Cardiac muscle cell (in vitro differentiated cells and primary cell): Measurements from ENCODE around the gene GDPD4. TPM values are rescaled to one million over a fixed set of nuclear protein-coding genes. Genes with fewer than 3 reads are reported as not detected.

ENCODE experiments used
- DNase-seq, 2 donors: peaks; one replicate each; pipeline versions ENCODE4 v3.0.0 to v3.0.0-alpha.2; 2010 to 2017; ENCODE audit warnings: low read depth in 1 of 2, low spot score in 1 of 2
- H3K27ac ChIP-seq: fragments of 200-600 bp; sonication (generic); 2 replicates; pipeline ENCODE4 v1.5.1; 2016
- H3K27me3 ChIP-seq: fragments of 200-600 bp; sonication (generic); 2 replicates; pipeline ENCODE4 v1.6.0; 2016; ENCODE audit warnings: control low read depth
- H3K36me3 ChIP-seq: fragments of 200-600 bp; sonication (generic); 2 replicates; pipeline ENCODE4 v1.5.1; 2016; ENCODE audit warnings: control low read depth
- H3K4me1 ChIP-seq: fragments of 200-600 bp; sonication (generic); 2 replicates; pipeline ENCODE4 v1.8.1; 2017; ENCODE audit warnings: low read depth, mild to moderate bottlenecking, mixed run types
- H3K4me3 ChIP-seq: fragments of 200-600 bp; sonication (generic); 2 replicates; pipeline ENCODE4 v1.5.1; 2016; ENCODE audit warnings: mild to moderate bottlenecking
- H3K9me3 ChIP-seq: fragments of 200-600 bp; sonication (generic); 2 replicates; pipeline ENCODE4 v1.5.1; 2017; ENCODE audit warnings: low read depth, mild to moderate bottlenecking, control low read depth
- CTCF ChIP-seq: IDR thresholded peaks from 2 replicates; pipeline ENCODE4 v1.5.1; 2012; ENCODE audit warnings: low read depth, mild to moderate bottlenecking, low read length
- polyA plus RNA-seq: library from polyadenylated mRNA; unstranded; fragments of >200 nt; fragmentation: Nextera tagmentation; extraction: Ambion mirVana; gene quantifications from 2 replicates; pipeline ENCODE4 v1.2.1, GENCODE V29; 2016
- total RNA-seq: library from RNA; depleted of rRNA; stranded (reverse); fragments of >200 nt; gene quantifications from 2 replicates; pipeline ENCODE4 v1.2.3, GENCODE V29; 2016

Gene GDPD4
- total and polyA plus RNA-seq, 2 experiments from 2014 or later, result not detected

GRCh38 chr11:77187111-77187750 lies 114.3 kb downstream of the GDPD4 start:
- Histone ChIP-seq H3K9me3 (no peaks in the 10 kb centered on the region), H3K27ac (no peak overlapping the region), H3K4me1 (no peaks in the 10 kb centered on the region), H3K27me3 (no peaks in the 10 kb centered on the region), H3K36me3 (no peaks in the 10 kb centered on the region), H3K4me3 (no peak overlapping the region)
- TF ChIP-seq CTCF, result no peak
- DNase-seq, result no peak

- Histone ChIP-seq H3K27ac (no peak overlapping the region), H3K9me3 (no peaks in the 10 kb centered on the region), H3K36me3 (no peaks in the 10 kb centered on the region), H3K27me3 (no peaks in the 10 kb centered on the region), H3K4me3 (no peak overlapping the region), H3K4me1 (no peaks in the 10 kb centered on the region)
- DNase-seq, result no peak
- TF ChIP-seq CTCF, result no peak
Observed at GRCh38 chr11:77186302-77186701, 115.2 kb downstream of the GDPD4 start.

GRCh38 chr11:77184136-77184860 lies 117.2 kb downstream of the GDPD4 start:
- Histone ChIP-seq H3K9me3 (no peaks in the 10 kb centered on the region), H3K4me3 (no peak overlapping the region), H3K27me3 (no peaks in the 10 kb centered on the region)

GRCh38 chr11:77183431-77183984 lies 118.0 kb downstream of the GDPD4 start:
- DNase-seq, result no peak
- no peak for TF ChIP-seq CTCF
- no peaks in the 10 kb centered on the region for H3K27me3 ChIP-seq
- H3K9me3 ChIP-seq, result no peaks in the 10 kb centered on the region
- H3K4me1 ChIP-seq, result no peaks in the 10 kb centered on the region
- no peak overlapping the region for H3K27ac ChIP-seq
- no peaks in the 10 kb centered on the region for H3K36me3 ChIP-seq
- no peak overlapping the region for H3K4me3 ChIP-seq

More at GRCh38 chr11:77184136-77184860, 117.2 kb downstream of the GDPD4 start:
- no peaks in the 10 kb centered on the region for H3K4me1 ChIP-seq
- no peak overlapping the region for H3K27ac ChIP-seq
- DNase-seq, result no peak
- no peak for TF ChIP-seq CTCF
- no peaks in the 10 kb centered on the region for H3K36me3 ChIP-seq

GRCh38 chr11:77182542-77183430 lies 118.7 kb downstream of the GDPD4 start:
- no peak for TF ChIP-seq CTCF
- Histone ChIP-seq H3K9me3 (no peaks in the 10 kb centered on the region), H3K27ac (no peak overlapping the region), H3K36me3 (no peaks in the 10 kb centered on the region), H3K4me1 (no peaks in the 10 kb centered on the region), H3K27me3 (no peaks in the 10 kb centered on the region), H3K4me3 (no peak overlapping the region)
- no peak for DNase-seq
